Measurements from ENCODE around the gene ARL3.
"Not testable (repeated sequence)": the region's sequence is repeated elsewhere in the genome, so short reads cannot be mapped to it uniquely, and the experiment has no call there.

ARL3 gene

GRCh38 chr10:102738692-102739121 lies 24.5 kb upstream of the ARL3 start:
- no peak for DNase-seq

GRCh38 chr10:102735065-102735562 lies 20.9 kb upstream of the ARL3 start:
- DNase-seq: no peak

- no peak for DNase-seq
Measured at GRCh38 chr10:102732661-102733060, 18.5 kb upstream of the ARL3 start.

DNA sequence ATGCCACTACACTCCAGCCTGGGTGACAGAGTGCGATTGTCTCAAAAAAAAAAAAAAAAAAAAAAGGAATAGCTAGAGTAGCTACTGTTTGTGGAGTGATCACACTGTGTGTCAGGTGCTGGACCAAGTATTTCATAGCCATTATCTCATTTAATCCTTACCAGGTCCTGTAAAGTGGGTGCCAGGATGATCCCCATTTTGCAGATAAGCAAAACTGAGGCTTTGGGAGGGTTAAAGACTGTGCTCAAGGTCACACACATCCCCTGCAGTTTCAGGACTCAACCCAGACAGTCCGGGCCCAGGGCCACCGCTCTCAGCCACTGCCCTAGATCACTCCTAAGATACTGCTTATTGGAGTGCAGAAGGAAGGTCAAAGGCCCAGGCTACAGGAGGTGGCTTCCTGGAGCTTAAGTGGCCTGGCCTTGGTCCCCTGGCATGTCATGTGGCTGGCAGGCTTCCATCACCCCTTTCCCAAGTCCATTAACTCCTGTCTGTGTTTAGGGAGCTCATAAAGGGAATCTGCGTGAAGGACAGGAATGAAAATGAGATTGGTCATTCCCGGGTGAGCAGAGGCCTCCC lies 17.1 kb upstream of the ARL3 start:
- no peak for DNase-seq

GRCh38 chr10:102729029-102730026 lies 15.1 kb upstream of the ARL3 start:
- DNase-seq: peak in 57 of 58 donors; percentile 13 to 89 (median 71)

GRCh38 chr10:102727037-102727818 lies 13.0 kb upstream of the ARL3 start:
- DNase-seq: peak in 2 of 58 donors; percentile 7 to 11

DNA sequence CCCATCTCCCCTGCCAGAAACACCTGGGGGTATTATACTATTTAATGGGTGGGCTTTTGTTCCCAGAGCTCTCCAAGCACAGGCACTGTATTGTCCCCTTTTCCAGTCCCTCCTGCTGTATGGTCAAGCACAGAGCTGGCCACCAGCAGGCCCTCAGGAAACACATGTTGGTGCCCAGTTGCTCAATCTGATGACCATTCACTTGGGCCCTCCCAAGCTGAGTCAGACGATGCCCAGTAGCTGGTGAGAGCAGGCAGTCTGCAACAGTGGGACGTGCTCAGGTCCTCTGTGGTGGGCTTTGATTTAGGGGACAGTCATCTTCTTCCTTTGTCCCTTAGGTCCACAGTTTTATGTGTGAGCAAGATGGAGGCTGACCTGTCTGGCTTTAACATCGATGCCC lies 12.1 kb upstream of the ARL3 start:
- DNase-seq: peak in 12 of 58 donors; percentile 3 to 29 (median 6)

DNA sequence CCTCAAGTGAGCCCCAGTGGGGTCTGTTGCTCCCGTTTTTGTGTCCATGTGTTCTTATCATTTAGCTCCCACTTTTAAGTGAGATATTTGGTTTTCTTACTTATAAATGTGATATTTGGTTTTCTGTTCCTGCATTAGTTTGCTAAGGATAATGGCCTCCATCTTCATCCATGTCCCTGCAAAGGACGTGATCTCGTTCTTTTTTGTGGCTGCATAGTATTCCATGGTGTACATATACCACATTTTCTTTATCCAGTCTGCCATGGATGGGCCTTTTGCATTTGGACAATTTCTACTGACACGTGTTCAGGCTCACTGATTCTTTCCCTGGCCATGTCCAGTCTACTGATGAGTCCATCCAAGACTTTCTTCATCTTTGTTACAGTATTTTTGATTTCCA lies 9.8 kb upstream of the ARL3 start:
- DNase-seq: no peak

- DNase-seq: no peak
Measured at GRCh38 chr10:102721954-102722353, 7.8 kb upstream of the ARL3 start.

GRCh38 chr10:102720775-102721301 lies 6.6 kb upstream of the ARL3 start:
- no peak for DNase-seq

DNA sequence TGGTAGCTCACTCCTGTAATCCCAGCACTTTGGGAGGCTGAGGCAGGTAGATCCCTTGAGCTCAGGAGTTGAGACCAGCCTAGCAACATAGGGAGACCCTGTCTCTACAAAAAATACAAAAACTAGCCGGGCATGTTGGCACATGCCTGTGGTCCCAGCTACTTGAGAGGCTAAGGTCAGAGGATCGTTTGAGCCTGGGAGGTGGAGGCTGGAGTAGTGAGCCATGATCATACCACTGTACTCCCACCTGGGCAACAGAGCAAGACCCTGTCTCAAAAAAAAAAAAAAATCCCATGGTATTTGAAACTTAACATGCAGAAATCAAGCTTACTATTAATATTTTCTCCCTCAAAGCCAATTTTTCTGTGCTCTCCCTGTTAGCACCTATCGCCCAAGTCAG lies 6.1 kb upstream of the ARL3 start:
- no peak for DNase-seq

DNA sequence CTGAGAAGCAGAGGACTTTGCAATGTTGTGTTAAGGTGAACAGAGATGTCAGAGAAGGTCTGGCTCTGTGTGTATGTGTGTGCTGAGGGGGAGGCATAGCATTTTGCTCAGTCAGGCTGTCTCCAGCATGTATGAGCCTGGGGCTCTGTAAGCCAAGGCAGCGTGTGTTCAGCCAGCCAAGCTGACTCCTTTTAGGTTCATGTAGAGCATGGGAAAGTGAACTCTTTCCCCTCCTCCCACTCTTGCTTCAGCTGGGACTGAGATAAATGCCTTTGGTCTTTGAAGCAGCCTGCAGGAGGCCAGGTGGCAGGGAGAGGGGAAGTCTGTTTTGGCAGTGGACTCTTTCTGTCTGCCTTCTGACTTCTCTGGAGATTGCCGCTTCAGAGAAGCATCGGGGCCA lies 4.0 kb upstream of the ARL3 start:
- DNase-seq: peak in 1 of 58 donors; percentile 3

- not testable (repeated sequence) for DNase-seq
Measured at GRCh38 chr10:102716900-102717565, 2.8 kb upstream of the ARL3 start.

DNA sequence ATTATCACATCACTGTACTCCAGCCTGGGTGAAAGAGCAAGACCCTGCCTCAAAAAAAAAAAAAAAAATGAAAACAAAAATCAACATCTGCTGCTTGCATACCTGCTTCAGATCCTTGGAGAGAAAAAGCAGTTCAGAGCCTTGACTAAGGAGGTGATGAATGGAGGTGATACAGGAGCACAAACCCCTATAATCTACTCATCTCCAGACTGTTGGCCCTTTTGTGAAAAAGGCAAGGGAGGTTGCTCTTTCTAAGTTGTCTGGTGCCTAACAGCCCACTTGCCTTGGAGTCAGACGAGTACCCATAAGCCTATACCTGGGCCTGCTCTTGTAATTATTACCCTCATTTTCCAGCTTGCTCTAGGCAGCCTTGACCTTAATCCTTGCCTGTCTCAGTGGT lies 1.7 kb upstream of the ARL3 start:
- no peak for DNase-seq

GRCh38 chr10:102714621-102715455 lies 641 bp upstream of the ARL3 start, which contains the start of gene SFXN2:
SFXN2 (plus strand) TSS chr10:102714636; CDS start chr10:102726637, 12,001 bp downstream.
- DNase-seq: peak in 15 of 58 donors; percentile 11 to 60 (median 43)

GRCh38 chr10:102713539-102713813 lies 721 bp downstream of the ARL3 start:
- DNase-seq: peak in 5 of 58 donors; percentile 17 to 77 (median 50)

DNA sequence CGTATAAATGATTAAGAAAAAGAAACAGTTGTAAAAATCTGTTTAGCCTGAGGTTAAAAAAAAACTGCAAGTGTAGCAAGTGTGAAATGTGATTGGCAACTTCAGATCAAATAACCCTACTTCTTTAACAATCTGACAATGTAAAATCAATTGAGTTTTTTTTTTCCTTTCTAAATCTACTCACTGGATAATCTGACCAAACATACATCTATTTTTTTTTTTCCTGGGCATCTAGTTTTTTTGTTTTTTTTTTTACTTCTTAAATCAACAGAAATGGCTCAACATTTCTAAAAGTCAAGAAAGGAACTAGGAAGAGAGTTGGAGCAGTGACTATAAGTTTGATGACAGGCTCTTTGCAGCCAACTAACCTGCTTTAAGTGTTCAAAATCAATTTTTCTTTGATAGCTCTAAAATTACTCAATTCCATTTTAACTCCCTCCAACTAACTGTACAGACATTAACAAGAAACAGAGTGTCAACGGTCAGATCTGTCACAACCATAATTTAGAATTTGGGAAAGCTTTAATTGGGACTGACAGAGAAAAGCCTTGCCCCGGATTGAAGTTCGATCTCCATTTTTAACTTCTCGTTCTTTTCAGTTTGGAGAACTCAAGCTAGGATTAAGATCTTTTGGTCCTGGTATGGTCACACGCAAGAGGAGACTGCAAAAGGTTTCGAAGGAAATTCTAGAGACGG lies 1.2 kb downstream of the ARL3 start:
- DNase-seq: no peak

GRCh38 chr10:102712089-102712488 lies 2.1 kb downstream of the ARL3 start:
- DNase-seq: no peak

DNA sequence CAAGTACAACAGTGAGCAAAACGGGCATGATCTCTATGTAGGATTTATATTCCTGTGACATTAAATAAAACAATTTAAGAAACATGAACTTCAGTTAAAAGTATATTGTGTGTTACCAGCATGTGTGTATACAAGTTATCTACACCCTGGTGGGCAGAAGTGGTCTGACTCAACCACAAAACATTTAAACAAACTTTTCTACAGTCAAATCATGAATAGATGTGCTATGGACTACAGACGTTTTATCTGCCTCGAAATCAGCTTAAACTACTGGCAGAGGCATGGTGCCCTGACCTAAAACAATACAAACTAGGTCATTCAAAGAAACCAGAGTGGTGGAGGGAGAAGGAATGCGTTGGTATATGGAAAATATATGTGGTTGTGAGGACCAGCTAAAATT lies 3.6 kb downstream of the ARL3 start:
- no peak for DNase-seq
